EH (cell line): ENCODE data around the gene INTS4.
"Not testable (repeated sequence)": the region's sequence is repeated elsewhere in the genome, so short reads cannot be mapped to it uniquely, and the experiment has no call there.

Experiments
- DNase-seq: peaks from one replicate; pipeline ENCODE4 v3.0.0-alpha.2; 2015; ENCODE audit warnings: low read depth

The INTS4 gene

DNA sequence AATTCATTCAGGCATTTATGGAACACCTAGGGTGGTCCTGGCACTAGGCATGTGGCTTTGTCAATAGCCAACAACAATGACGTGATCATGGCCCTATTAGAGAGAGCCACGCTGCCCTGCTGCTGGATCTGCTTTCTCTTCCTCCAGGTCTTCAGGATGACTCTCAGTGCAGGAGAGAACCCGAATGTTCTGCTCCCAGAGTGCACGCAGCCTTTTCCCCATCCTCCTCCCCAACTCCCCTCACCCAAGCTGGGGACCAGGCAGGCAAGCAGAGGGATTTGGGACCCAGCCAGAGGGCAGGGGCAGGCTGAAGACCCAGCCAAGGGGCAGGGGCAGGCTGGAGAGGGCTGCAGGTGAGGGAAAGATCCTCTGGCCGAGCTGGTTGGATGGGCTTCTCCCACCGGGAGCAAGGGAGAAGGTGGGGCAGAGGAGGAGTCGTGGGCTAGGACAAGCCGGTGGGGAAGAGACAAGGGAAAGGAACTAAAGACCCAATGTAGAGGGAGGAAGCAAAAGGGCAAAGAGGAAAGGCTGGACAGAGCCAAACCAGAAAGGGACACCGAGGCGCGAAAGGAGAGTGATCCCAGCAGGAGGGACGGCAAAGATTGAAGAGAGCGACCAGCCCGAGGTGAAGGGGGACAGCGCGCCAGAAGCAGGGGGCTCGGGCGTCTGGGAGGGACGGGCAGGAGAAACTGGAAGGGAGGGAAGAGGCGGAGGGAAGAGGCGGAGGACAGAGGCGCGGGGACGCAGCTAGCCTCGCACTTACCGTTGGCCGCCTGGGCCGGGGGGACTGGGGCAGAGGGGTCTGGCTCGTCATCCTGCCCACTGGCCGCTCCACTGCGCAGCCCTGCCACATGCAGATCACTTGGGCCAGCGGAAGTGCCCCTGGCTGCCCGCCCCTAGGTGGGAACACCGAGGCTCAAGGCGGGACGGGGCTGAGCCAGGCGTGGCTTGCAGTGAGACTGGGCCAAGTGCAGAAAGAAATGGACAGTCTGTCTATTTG lies 28.2 kb upstream of the INTS4 start, which contains the start of gene KCTD14:
KCTD14 (minus strand) TSS at position 880 of the 1,000 bp plus-strand sequence; CDS start at position 853, 27 bp downstream.
- DNase-seq: peak; percentile 45

DNA sequence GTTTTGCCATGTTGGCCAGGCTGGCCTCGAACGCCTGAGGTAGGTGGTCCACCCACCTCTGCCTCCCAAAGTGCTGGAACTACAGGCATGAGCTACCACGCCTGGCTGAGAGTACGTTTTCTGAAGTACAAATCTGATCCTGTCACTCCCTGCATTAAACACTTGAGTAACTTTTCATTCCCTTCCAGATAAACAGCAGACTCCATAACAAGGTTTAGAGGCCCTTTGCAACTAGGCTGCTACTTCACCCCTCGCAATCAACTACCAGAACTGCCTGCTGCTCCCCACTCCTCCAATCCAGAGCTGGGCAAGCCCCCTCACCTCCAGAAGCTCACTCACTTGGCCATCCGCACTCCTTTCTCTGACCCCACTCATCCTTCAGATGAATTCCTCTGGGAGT lies 27.1 kb upstream of the INTS4 start:
- DNase-seq: no peak

DNA sequence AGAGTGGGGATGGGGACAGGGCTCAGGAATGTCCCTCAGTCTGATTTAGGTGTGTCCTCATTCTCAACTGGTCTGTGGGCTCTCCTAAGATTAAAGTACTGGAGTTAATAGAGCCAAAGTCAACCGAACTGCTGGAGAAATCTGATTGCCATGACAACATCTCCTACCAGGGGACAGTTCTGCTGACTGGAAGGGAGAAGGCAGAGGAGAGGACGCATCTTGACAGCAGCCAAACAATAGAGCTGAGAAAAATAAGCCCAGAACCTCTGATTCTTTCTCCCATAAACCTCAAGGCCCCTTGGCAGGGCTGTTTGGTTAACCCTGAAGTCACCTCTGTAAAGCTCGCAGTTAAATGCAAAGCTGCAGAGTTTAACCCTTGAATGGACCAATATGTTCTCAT lies 25.8 kb upstream of the INTS4 start:
- DNase-seq: peak; percentile 6

DNA sequence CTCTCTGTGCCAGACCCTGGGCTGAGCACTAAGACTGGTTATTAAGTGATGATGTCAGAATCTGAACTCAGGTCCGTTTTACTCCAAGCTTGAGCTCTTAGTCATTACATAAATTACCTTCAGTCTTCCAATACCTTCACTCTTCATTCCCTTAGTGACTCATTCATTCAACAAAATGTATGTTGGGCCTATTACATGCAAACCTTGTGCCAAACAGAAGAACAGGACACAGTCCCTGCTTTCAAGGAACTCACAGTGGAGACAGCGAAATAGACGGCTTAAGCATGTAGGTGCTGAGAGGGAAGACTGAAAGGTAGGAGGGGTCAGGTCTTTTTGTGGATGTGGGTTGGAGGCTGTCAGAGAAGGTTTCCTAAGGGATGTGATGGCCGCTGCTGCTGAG lies 25.3 kb upstream of the INTS4 start:
- DNase-seq: no peak

DNA sequence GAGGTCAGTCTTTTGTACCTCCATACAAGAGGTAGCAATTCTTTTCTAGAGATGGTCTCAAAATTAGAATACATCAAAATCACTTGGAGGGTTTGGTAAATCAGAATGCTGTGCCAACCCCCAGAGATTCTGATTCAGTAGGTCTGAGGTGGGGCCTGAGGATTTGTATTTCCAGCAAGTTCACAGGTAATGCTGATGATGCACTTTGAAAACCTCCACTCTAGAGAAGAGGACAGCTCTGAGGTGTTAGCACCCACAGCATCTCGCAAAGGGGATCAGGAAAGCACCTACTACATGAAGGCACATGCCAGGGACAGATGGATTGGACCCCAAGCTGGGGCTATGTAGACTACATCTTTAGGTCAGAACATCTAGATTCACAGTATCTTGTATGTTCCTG lies 21.4 kb upstream of the INTS4 start:
- DNase-seq: no peak

DNA sequence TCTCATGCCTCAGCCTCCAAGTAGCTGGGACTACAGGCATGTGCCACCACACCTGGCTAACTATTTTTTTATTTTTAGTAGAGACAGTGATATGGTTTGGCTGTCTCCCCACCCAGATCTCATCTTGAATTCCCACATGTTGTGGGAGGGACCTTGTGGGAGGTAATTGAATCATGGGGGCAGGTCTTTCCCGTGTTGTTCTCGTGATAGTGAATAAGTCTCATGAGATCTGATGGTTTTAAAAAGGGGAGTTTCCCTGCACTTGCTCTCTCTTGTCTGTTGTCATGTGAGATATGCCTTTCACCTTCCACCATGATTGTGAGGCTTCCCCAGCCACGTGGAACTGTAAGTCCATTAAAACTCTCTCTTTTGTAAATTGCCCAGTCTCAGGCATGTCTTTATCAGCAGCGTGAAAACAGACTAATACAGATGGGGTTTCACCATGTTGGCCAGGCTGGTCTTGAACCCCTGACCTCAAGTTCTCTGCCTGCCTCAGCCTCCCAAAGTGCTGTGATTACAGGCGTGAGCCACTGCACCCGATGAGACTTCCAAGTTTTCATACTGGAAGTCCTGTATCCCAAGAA lies 20.6 kb upstream of the INTS4 start:
- DNase-seq: not testable (repeated sequence)

DNA sequence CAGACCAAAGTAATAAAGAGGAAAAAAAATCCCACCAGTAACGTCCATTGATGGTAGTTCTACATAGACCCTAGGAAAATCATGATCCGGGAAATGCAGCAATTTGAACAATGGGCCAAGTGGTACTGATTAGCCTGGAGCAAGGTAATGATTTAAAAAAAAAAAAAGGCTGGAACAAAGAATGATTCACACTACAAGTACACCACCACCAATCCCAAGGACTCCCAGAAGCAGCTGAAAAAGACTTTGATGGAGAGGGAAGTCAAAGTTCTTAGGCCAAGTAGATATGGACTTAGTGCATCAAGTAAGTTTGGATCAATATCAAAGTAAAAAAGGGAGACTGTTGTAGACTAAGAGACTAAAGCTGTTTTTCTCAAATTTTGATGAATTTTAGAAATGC lies 16.8 kb upstream of the INTS4 start:
- DNase-seq: no peak

DNA sequence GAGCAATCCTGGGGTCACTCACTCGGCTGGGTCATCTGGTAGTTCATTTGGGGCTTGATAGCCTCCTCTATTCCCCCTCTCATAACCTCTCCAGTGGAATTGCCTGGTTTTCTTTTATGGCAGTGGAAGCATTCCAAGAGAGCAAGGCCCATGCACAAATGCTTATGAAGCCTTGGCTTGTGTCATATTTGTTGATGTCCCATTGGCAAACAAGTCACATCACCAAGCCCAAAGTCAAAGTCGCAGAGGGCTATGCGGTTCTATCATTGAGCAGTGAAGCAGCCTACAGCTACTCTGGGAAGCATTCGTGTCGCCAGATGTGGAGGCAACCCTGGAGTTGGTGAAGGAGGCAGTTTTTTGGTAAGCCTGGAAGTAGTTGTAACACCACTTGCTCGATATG lies 16.3 kb upstream of the INTS4 start:
- DNase-seq: no peak

DNA sequence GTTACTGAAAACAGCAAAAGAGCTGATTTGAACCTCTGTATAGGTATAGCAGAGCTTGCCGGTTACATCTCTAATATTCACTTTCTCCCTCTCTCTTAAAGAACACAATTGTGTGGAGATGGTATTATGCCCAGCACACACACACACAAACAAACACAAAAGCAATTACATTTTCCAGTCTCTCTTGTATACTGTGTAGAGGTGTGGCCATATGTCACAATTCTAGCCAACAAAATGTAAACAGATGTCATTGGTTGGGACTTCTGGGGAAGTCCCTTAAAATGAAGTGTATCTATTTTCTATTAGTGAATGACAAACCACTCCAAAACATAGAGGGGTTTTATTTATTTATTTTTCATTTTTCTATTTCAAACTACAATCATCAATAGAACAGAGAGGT lies 15.8 kb upstream of the INTS4 start:
- no peak for DNase-seq

DNA sequence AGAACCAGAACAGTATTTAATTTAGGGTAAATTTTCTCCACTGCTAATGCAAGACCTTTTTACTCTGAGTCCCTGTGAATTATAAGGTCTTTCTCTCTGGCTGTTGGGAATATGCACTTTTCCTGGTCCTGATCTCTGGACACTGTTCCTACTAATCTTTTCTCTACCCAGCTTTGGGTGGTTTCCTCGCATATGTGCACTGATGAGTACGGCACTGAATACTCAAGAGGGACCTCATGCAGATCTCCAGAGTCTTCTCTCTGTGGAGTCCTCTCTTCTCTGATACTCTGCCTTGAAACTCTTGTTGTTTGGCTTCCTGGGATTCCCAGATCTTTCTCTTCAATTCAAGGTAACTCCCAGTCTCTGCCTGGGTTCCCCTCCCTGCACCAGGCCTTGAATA lies 14.6 kb upstream of the INTS4 start:
- DNase-seq: no peak

DNA sequence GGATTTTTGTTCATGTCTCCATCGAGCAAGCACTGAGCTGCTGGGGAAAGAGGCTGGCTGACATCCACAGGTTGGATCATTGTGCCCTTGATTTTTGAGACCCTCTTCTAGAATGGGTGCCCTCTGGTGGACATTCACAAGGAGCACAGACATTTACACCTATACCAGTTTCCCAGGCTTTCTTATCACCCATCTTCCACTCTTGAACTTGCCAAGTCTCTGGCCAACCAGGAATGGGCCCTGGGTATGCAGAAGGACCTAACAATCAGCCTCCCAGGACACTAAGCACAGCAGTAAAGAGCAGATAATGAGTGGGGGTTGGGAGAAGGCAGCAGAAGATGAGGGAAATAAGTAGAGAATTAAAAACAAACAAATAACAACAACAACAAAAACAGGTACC lies 5.7 kb upstream of the INTS4 start:
- DNase-seq: peak; percentile 78

DNA sequence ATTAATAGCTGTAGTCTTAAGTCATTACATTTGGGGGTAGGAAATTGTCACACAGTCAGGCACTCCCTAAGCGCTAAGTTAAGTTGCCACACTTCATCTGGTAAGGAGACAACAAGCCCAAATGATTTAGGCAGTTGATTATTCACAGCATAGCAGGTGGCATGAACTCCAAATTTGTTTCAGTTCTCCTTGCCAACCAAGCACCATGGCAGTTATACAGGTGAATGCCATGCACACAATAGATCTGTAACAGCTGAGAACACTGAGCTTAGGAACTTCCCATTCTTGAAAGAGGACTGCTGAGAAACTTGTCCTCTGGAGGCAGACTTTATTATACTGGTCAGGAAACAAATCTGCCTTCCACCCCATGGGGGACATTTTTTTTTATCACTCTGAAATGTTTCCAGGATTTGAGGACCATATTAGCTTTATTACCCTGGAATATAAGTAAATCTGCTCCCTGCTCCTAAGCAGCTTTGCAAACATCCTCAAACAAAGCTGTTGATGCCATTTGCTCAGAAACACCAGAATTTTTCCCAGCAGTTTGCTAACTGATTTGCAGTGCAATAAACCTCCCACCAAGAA lies 5.1 kb upstream of the INTS4 start:
- DNase-seq: no peak

DNA sequence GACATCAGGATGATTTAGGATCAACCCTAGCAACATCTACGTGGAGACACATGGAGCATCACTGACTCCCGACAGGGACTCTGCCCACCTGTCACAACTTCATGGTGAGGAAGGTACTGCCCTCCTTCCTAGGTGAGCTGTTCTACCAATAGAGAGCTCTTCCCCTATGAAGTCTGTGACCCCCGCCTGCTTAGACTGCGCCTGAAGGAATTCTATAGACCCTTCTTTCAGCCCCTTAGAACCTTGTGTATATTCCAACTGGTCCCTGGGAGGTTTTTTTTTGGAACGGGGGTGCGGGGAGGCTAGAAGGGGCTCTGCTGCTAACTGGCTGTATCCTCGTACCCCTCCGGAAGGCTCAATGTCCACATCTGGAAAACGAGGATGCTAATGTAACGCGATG lies 566 bp downstream of the INTS4 start:
- no peak for DNase-seq

DNA sequence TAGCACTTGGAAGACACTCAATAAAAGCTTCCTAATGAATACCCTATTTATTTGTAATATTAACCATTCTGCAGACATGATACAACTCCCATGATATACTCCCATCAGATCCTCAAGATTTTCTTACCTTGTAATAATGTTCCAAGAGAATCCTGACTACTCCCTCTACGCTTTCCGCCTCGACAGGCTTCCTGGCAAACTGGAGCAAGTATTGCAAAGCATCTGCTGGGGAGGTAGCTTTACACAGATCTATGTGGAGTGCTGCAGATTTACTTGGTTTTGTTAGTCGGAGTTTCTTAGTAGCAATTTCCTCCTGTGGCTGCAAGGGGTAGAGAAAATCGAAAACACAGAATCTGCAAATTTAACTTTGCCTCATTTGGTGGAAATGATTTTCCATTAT lies 3.5 kb downstream of the INTS4 start:
- no peak for DNase-seq

DNA sequence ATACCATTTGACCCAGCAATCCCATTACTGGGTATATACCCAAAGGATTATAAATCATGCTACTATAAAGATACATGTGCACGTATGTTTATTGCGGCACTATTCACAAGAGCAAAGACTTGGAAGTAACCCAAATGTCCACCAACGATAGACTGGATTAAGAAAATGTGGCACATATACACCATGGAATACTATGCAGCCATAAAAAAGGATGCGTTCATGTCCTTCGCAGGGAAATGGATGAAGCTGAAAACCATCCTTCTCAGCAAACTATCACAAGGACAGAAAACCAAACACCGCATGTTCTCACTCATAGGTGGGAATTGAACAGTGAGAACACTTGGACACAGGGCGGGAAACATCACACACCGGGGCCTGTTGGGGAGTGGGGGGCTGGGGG lies 8.0 kb downstream of the INTS4 start:
- DNase-seq: not testable (repeated sequence)

DNA sequence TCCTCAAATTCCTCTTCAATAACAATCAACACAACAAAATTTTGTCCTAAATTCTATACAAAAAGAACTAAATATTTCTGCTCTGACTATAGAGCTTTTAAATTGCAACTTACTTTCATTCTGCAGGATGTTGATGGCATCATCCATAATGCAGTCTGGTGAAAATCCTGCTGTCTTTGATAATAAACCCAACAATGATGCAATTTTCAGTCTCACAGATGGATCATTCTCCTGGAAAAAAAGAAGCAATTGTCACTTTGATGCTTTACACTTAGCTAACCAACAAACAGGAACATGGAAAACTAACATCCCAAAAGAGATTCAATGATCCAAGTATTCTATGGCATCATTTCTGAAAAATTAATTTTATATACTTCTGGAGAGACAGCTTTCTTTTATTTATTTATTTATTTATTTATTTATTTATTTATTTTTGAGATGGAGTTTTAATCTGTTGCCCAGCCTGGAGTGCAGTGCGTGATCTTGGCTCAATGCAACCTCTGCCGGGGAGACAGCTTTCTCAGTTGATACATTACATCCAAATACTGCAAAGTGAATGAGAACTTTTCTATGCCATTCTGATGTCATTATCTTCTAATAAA lies 13.0 kb downstream of the INTS4 start:
- no peak for DNase-seq

DNA sequence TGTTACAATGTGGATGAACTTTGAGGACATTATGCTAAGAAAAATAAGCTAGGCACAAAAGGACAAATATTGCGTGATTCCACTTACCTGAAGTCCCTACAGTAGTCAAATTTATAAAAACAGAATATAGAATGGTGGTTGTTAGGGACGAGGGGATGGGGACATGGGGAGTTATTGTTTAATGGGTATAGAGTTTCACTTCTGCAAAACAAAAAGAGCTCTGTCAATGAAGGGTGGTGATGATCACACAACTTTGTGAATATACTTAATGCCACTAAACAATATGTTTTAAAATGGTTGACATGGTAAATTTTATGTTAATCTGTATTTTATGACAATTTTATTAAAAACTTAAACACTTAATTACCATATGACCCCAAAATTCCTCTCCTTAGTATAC lies 26.1 kb downstream of the INTS4 start:
- DNase-seq: no peak

DNA sequence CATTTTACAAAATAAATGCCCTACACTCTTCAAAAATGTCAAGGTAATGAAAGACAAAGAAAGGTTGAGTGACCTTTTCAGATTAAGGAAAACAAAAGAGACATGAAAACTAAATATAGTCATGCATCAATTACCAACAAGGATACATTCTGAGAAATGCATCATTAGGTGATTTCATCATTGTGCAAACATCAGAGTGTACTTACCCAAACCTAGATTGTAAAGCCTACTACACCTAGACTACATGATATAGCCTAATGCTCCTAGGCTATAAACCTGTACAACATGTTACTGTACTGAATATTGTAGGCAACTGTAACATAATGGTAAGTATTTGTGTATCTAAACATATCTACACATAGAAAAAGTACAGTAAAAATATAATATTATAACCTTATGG lies 26.7 kb downstream of the INTS4 start:
- no peak for DNase-seq

DNA sequence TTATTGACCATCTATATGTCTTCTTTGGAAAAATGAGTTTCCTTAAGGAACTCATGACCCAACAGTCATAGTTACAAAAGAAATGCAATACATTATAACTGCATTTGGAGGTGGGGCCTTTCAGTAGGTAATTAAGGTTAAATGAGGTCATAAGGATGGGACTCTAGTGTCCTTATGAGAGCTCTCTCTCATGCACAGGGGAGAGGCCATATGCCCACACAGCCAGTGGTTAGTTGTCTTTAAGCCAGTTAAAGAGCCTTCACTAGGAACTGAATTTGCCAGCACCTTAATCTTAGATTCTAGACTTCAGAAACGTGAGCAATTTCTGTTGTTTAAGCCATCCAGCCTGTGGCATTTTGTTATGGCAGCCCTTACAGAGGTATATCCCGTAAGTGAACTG lies 27.3 kb downstream of the INTS4 start:
- no peak for DNase-seq

DNA sequence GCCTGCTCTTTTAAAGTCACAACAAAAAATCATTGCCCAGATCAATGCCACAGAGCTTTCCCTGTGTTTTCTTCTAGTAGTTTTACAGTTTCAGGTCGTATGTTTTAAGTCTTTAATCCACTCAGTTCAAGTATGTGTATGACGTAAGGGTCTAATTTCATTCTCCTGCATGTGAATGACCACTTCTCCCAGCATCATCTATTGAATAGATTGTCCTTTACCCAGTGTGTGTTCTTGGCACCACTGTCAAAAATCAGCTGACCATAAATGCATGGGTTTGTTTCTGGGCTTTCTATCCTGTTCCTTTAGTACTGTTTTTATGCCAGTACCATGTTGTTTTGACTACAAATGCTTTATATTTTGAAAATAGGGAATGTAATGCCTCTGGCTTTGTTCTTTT lies 28.1 kb downstream of the INTS4 start:
- DNase-seq: no peak

DNA sequence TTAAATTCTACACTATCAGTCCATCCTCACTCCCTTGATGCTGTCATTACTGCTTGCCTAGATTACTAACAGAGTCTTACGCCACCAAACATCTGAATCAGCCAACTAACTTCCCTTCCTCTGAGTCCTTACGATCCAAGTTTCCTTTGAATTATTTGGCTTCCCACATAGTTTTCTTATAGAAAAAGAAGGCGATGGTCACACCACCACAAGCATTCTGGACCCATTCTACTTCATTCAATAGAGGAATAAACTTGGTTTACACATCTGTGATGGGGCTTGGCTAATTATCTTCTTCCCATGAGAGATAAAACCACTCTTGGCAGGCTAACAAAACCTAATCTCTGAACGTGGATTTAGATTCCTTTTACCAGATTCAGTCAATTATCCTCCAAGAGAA lies 35.0 kb downstream of the INTS4 start:
- DNase-seq: no peak

DNA sequence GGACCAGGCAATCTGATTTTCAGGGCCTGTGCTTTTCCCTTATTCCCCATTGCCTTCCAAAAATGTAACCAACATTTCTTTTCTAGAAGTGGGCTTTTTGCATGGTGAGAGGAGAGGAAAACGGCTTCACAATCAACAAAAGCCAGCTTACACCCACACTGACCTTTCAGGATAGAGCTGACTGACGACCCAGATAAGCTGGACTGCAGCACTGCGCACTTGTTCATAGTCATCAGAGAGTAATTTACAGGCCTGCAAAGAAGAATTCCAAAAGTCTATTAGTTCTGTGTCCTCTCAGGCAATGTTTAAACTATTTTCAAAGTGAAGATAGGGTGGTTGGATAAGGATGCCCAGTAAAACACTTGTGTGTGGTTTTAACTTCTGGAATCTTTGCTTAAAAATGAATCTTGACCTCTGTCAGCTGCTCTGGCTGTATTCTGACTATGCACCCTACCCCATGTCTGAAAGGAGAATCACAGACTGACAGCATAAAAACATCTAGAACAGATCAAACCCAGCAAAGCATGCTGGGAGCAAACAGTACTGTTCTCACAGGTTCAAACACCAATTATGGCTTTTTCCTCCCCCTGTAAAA lies 35.8 kb downstream of the INTS4 start:
- not testable (repeated sequence) for DNase-seq
